Ishikawa (cell line): ENCODE results near the gene SDR42E1.

Experiments used
- CEBPB ChIP-seq: IDR thresholded peaks from 2 replicates; pipeline ENCODE4 v1.6.1; 2012
- CREB1 ChIP-seq: IDR thresholded peaks from 2 replicates; pipeline ENCODE4 v1.6.1; 2012; ENCODE audit warnings: low read depth
- EGR1 ChIP-seq: IDR thresholded peaks from 2 replicates; pipeline ENCODE4 v1.6.1; 2012
- EP300 ChIP-seq: IDR thresholded peaks from 2 replicates; pipeline ENCODE4 v1.6.1; 2012; ENCODE audit warnings: borderline replicate concordance
- FOXM1 ChIP-seq: IDR thresholded peaks from 2 replicates; pipeline ENCODE4 v1.6.1; 2012; ENCODE audit warnings: low read depth, borderline replicate concordance
- NFIC ChIP-seq: IDR thresholded peaks from 2 replicates; pipeline ENCODE4 v1.6.1; 2012
- RAD21 ChIP-seq: IDR thresholded peaks from 2 replicates; pipeline ENCODE4 v1.6.1; 2012; ENCODE audit warnings: low read depth
- TAF1 ChIP-seq: IDR thresholded peaks from 2 replicates; pipeline ENCODE4 v1.6.1; 2012; ENCODE audit warnings: low read depth, mild to moderate bottlenecking
- TCF12 ChIP-seq: IDR thresholded peaks from 2 replicates; pipeline ENCODE4 v1.6.1; 2012; ENCODE audit warnings: low read depth
- TEAD4 ChIP-seq: IDR thresholded peaks from 2 replicates; pipeline ENCODE4 v1.6.1; 2012
- YY1 ChIP-seq: IDR thresholded peaks from 2 replicates; pipeline ENCODE4 v1.6.1; 2012; ENCODE audit warnings: low read depth
- ZBTB7A ChIP-seq: IDR thresholded peaks from 2 replicates; pipeline ENCODE4 v1.6.1; 2012; ENCODE audit warnings: low read depth
- TF ChIP-seq, protein P1 (sequence below): IDR thresholded peaks from 2 replicates; pipeline ENCODE4 v1.6.1; 2012
- TF ChIP-seq, protein P2 (sequence below): IDR thresholded peaks from 2 replicates; pipeline ENCODE4 v1.6.1; 2012
- TF ChIP-seq, protein P3 (sequence below): IDR thresholded peaks from 2 replicates; pipeline ENCODE4 v1.6.1; 2012; ENCODE audit warnings: low read depth, mild to moderate bottlenecking

SDR42E1 gene

DNA sequence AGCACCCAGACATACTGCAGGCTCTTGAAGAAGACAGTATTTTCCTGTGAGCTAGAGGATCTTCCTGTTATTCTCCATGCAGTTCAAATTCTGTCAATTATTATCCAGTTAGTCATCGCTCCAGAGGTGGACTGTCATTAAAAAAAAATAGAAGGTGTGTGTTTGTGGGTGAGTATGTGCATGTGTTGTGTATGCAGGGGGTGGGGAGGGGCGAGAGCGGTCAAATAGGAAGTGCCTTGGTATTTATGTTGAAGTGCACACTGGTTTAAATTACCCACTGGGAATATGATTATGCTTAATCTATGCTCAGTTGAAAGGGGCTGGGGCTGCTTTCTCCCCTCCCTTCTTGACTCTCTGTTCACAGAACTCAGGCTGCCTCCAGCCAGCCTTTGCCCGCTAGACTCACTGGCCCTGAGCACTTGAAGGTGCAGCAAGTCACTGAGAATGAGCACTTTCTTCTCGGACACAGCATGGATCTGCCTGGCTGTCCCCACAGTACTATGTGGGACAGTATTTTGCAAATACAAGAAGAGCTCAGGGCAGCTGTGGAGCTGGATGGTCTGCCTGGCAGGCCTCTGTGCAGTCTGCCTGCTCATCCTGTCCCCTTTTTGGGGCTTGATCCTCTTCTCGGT, 23.8 kb upstream of the SDR42E1 start, which contains the start of gene HSD17B2:
HSD17B2 (plus strand) TSS at position 273 of the 632 bp plus-strand sequence; CDS start at position 445, 172 bp downstream.
- TF ChIP-seq EGR1, result no peak

DNA sequence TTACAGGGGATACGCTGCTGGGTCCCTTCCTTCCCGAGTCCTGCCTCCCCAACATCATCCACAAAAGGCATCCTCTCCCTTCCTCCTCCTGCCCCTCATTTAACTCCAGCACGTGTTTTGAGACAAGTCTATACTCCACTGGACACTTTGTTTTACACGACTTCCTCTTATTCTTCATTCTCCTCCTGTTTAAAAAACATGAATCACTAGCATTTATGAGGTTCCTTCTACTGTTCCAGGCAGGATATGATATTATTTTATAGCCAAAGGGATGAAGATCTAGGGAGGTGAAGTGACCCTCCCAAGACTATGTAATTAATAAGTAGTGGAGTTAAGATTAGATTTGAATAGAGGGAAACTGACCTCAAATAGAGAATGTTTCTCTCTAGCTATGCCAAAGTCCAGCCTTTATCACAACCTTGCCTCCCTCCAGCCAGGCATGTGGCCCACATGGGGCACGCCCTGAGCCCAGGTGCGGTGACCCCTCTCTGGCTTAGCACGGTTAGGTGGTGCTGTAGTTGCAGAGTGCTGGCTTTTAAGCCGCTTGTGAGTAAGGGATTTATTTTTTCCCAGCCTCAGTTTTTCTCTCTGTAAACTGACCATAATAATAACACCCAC, 22.5 kb upstream of the SDR42E1 start:
- TF ChIP-seq NFIC (no peak), EP300 (no peak), YY1 (no peak), EGR1 (no peak), TAF1 (no peak), CREB1 (no peak)
- TF ChIP-seq, protein P1, sequence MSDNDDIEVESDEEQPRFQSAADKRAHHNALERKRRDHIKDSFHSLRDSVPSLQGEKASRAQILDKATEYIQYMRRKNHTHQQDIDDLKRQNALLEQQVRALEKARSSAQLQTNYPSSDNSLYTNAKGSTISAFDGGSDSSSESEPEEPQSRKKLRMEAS, result no peak
- TF ChIP-seq, protein P2, sequence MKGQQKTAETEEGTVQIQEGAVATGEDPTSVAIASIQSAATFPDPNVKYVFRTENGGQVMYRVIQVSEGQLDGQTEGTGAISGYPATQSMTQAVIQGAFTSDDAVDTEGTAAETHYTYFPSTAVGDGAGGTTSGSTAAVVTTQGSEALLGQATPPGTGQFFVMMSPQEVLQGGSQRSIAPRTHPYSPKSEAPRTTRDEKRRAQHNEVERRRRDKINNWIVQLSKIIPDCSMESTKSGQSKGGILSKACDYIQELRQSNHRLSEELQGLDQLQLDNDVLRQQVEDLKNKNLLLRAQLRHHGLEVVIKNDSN, result no peak

DNA sequence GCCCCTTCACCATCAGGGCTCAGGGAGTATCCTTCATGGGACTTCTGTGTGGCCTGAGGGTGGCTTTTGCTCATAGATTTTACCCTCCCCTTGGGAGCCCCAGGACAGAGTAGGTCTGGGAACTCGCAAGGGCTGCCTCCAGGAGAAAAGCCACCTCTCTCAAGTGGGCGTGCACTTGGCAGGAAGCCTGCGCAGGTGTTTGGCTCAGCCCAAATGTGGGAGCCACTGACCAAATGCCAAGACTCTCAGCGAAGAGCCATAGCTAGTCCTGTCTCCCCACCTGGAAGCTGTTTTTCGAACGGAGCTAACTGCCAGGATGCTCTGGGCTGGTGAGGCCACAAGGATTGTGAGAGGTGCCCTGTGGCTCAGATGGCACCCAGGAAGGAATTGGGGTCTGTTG, 21.7 kb upstream of the SDR42E1 start:
- TF ChIP-seq EP300 (no peak), TAF1 (no peak), YY1 (no peak), TEAD4 (no peak), EGR1 (no peak), RAD21 (no peak), TCF12 (no peak), CREB1 (no peak), NFIC (no peak), CEBPB (no peak), ZBTB7A (no peak)
- TF ChIP-seq, protein P1, result no peak
- TF ChIP-seq, protein P3, sequence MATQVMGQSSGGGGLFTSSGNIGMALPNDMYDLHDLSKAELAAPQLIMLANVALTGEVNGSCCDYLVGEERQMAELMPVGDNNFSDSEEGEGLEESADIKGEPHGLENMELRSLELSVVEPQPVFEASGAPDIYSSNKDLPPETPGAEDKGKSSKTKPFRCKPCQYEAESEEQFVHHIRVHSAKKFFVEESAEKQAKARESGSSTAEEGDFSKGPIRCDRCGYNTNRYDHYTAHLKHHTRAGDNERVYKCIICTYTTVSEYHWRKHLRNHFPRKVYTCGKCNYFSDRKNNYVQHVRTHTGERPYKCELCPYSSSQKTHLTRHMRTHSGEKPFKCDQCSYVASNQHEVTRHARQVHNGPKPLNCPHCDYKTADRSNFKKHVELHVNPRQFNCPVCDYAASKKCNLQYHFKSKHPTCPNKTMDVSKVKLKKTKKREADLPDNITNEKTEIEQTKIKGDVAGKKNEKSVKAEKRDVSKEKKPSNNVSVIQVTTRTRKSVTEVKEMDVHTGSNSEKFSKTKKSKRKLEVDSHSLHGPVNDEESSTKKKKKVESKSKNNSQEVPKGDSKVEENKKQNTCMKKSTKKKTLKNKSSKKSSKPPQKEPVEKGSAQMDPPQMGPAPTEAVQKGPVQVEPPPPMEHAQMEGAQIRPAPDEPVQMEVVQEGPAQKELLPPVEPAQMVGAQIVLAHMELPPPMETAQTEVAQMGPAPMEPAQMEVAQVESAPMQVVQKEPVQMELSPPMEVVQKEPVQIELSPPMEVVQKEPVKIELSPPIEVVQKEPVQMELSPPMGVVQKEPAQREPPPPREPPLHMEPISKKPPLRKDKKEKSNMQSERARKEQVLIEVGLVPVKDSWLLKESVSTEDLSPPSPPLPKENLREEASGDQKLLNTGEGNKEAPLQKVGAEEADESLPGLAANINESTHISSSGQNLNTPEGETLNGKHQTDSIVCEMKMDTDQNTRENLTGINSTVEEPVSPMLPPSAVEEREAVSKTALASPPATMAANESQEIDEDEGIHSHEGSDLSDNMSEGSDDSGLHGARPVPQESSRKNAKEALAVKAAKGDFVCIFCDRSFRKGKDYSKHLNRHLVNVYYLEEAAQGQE, result no peak
- TF ChIP-seq, protein P2, result no peak

GRCh38 chr16:82031116-82032084, 20.1 kb upstream of the SDR42E1 start:
- peak; percentile 44 for TF ChIP-seq RAD21
- TF ChIP-seq, protein P1, result no peak

DNA sequence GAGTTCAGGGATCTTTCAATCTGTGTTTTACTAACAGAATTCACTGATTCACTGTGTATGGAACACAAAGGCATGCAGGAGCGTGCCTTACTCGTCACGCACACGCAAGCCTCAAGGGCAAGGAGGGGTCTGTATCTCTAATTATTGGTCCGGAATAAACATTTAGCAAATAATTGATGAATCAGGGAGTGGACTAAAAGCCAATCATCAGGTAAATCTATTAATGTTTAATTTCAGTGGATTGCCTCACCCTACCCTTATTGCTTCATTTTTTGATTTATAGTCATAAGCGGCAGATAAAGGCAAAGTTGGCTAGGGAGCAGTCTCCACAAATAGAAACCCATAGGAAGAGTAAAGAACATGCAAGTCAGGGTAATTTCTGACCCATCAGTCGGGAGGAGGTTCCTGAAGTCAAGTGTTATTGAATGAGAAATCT, 16.4 kb upstream of the SDR42E1 start:
- TF ChIP-seq, protein P2, result no peak
- no peak for TF ChIP-seq TAF1
- TF ChIP-seq EP300, result no peak
- TF ChIP-seq FOXM1, result no peak
- no peak for TF ChIP-seq YY1
- no peak for TF ChIP-seq NFIC
- no peak for TF ChIP-seq ZBTB7A
- no peak for TF ChIP-seq EGR1
- TF ChIP-seq TEAD4, result no peak
- TF ChIP-seq RAD21, result no peak
- TF ChIP-seq, protein P1, result no peak
- no peak for TF ChIP-seq CEBPB
- no peak for TF ChIP-seq CREB1
- TF ChIP-seq, protein P3, result no peak
- TF ChIP-seq TCF12, result no peak
